HG03575 (cell line): ENCODE data around the gene RNF126.
A peak's percentile ranks its signal among the peaks of the same experiment; 100 is the strongest.

Experiments used
- ATAC-seq: cut with Tn5 transposase; IDR thresholded peaks from one replicate; pipeline ENCODE4 v1.9.1; 2021; ENCODE audit not compliant: unreplicated experiment, insufficient number of reproducible peaks, low FRiP score; ENCODE audit errors: extremely low read depth

RNF126 gene

DNA sequence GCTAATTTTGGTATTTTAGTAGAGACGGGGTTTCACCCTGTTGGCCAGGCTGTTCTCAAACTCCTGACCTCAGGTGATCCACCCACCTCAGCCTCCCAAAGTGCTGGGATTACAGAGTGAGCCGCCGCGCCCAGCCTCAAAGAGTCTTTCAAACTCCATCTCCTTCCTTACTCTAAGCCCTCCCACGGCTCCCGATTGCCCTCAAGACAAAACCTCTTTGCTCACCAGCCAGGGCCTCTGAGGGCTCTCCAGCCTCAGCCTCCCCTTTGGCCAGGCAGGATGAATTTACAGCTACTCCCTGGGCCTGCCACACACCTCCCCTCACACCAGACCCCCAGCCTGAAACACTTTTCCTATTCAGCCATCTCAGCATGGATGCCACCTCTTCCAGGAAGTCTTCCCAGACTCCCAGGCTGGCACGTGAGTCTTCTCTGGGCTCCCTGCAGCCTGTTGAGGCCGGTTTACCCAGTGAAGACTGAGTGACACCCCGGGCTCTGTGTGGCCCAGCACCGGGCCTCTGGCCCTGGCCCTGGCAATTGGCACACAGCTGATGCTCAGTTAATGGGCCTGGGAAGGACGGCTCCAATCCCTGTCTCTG is 24.7 kb upstream of the RNF126 start:
- ATAC-seq = no peak

DNA sequence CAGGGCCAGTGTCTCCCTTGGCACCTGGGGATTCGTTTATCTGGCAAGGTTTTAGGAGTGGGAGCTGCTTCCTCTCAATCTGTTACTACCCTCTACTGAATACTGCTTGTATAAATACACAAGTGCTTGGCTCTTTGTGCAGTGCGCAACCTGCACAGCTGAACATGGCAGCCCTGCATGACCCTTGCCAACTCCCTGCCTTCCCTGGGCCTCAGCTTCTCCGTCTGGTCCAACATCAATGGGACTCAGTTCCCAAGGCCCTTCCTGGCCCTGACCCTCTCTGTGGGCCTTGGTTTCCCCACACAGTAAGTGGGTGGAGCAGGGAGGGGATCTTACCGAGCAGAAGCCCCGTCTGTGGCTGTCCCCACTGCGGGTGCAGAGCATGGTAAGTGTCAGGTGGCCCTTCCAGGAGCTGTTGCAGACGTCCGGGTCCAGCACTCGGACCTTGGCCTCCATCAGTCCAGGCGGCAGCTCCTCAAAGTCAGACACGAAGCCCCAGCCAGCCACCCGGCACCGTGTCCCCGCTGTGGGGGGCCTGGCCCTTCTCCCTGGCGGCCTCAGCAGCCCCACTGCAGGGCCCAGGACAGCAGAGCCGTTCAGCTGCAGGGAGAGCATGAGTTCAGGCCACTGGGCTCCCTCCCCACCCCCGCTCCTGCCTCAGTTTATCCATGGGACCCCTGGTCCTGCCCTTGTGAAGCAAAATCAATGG is 23.7 kb upstream of the RNF126 start:
- no peak for ATAC-seq

DNA sequence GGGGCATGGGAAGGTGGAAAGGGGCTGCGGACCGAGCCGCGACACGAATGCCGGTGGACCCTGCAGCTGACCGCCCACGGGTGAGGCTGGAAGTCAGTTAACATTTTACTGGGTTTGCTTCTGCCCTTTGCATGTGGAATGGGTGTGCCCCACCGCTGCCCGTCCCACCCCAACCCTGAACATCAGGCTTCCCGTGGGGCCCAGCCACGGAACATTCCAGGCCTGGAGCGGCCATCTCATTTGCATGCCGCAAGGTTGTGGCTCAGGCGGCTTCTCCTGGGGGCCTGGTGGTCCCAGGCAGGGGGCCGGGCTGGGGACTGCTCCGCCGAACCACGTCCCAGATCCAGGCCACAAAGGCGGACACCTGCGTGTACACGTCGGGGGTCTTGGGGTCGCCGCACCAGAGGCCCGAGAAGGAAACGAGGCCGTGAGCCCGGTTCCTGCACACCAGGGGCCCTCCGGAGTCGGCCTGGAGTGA is 22.5 kb upstream of the RNF126 start:
- no peak for ATAC-seq

DNA sequence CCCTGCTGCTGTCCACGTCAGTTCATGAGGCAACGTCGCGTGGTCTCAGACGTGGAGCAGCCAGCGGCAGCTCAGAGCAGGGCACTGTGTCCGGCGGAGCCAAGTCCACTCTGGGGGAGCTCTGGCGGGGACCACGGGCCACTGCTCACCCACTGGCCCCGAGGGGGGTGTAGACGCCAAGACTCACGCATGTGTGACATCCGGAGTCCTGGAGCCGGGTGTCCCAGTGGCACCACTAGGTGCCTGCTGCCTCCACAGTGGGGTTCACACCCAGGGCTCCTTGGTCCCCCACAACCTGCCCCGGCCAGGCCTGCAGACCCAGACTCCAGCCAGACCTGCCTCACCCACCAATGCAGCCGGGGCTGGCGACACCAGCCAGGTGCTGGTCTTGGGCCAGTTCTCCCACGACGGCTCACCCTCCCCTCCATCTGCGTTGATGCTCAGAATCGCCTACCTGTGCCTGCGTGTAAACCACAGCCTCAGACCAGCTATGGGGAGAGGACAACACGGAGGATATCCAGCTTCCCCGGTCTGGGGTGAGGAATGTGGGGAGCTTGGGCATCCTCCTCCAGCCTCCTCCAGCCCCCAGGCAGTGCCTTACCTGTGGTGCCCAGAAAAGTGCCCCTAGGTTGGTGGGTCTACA is 19.8 kb upstream of the RNF126 start:
- ATAC-seq = no peak

DNA sequence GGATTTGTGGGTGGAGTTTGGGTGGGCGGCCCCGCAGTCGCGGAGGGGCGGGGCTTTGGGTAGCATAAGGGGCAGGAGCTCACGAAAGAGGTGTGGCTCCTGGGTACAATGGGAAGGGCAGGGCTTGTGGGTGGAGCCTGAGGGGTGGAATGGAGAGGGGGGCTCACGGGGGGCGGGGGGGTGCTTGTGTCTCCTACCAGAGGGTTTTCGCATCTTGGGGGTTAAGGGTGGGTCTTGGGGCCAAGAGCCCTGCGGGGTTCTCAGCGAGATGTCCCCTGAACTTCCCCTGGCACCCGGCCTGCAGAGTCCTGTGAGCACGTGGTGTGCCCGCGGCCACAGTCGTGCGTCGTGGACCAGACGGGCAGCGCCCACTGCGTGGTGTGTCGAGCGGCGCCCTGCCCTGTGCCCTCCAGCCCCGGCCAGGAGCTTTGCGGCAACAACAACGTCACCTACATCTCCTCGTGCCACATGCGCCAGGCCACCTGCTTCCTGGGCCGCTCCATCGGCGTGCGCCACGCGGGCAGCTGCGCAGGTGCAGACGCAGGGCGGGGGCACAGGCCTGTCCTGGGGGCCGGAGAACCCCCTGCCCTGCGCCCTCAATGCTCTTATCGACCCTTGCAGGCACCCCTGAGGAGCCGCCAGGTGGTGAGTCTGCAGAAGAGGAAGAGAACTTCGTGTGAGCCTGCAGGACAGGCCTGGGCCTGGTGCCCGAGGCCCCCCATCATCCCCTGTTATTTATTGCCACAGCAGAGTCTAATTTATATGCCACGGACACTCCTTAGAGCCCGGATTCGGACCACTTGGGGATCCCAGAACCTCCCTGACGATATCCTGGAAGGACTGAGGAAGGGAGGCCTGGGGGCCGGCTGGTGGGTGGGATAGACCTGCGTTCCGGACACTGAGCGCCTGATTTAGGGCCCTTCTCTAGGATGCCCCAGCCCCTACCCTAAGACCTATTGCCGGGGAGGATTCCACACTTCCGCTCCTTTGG is 18.3 kb upstream of the RNF126 start:
- no peak for ATAC-seq

DNA sequence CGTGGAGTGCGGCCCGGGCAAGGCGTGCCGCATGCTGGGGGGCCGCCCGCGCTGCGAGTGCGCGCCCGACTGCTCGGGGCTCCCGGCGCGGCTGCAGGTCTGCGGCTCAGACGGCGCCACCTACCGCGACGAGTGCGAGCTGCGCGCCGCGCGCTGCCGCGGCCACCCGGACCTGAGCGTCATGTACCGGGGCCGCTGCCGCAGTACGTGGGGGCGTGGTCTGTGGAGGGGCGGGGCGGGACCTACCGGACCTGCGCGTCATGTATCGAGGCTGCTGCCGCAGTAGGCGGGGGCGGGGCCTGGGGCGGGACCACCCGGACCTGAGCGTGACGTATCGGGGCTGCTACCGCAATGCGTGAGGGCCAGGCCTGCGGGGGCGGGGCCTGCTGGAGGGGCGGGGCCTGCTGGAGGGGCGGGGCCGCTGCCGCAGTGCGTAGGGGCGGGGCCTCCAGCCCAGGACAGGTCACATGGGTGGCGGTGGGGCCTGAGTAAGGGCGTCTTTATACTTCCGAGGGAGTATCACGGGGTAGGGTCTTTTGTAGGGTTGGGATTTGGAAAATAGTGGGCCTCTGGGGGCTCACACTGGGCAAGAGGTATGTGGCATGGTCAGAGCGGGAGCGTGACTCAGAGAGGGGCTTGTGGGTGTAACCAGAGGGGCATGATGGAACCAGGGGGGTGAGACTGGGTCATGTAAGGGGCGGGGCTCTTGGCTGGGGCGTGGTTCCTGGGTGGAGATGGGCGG is 17.4 kb upstream of the RNF126 start:
- peak; percentile 43 for ATAC-seq

DNA sequence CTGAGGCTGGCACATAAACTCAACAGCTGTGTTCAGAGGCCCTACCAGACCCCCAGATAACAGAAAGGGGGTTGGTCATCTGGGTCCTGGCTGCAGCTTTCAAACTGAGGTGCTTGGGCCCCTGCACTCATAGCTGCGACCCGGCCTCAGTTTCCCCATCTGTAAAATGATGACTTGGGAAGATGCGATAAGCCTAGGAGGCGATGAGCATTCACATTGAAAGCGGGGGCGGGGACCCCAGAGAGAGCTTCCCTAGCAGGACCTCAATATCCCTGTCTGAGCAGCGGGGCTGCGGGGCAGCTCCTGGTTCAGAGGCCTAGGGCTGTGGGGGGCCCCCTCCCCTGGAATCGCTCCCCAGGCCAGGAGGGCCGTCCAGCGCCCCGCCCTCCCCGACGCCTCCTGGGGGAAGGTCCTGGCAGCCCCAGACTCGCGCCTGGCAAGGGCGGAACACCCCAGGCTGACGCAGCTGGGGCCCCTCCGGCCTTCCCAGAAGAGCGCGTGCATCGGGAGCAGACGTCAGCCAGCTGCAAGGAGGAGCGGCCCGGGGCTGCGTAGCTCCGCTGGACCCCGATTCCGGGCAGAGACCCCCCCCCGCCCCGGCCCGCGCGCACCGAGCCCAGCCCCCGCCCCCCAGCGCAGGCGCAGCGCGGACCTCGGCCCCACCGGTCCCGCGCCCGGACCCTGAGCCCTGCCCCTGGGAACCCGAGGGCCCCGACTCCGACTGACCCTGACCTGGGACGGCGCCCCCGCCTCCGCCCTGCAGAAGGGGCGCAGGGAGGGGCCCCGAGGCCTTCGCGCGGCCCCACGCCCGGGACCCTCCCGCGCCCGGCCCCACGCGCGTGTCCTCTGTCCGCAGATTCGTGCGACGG is 16.6 kb upstream of the RNF126 start:
- ATAC-seq = no peak

DNA sequence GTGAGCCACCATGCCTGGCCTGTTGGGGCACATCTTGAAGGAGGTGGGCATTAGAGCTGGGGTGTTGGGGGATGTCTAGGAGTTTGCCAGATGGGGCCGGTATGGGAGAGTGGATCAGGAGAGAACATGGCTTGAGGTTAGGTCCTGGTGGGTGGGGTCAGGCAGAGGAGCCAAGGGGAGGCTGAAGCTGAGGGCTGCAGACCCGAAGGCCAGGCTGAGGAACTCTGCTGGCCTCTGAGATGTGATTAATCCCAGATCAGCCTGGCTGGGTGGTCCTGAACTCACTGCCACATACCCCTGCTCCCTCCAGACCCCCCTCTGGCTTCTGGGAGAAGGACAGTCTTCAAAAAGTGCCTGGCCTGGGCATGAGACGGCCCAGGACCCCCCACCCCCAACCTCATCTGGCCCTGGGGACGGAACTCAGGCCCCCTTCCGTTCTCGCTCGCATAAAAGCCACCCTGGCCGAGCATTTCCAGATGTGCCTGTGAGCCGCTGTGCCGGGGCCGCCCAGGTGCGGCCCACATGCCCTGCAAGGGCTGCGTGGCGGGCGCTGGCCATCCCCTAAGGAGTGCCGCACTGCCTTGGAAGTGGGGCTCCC is 15.9 kb upstream of the RNF126 start:
- no peak for ATAC-seq

DNA sequence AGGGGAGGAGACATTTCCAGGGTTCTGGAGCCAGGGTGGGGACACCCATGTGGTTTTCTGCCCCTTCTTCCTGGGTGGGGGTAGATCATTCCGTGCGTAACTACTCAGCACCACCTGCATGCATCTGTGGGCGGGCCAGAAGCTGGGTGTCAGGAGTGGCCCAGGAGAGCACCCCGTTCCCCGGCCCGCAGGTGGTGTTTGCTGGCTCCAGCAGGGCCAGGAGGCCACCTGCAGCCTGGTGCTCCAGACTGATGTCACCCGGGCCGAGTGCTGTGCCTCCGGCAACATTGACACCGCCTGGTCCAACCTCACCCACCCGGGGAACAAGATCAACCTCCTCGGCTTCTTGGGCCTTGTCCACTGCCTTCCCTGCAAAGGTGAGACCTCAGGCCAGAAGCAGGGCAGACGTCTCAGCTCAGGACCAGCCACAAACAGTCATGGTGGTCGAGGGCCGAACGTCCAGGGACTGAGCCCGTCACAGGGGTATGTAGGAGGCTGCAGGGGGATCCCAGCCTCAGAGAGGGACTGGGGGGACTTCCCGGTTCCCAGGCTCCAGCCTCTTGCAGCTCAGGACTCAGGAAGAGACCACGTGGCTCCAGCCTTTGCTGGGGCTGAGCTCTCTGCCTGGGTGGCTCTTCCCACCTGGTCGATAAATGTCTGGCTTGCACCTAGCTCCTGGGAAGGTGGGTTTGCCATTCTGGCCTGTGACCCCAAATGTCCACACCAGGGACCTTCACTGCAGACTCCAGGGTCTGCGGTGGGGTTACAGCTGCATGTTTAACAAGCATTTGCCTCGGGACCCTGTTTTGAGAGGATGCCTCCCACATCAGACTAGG is 14.8 kb upstream of the RNF126 start:
- ATAC-seq = no peak

DNA sequence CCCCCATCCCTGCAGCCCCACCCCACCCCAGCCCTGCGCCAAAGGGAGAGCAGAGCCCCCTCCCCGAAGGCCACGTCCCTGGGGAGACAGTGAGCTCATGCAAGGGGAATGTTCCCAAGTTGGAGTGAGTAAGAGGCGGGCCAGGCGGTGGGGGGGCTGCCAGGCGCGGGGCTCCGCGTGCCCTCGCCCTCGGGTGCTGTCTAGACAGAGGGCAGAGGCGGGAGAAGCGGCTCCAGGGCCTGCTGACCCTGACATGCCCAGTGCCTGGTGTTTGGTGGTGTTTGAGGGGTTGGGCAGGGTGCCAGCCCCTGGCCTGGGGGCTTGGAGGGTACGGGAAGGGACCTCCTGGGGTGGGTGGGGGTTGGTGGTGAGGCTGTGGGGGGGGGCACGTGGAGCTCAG is 14.2 kb upstream of the RNF126 start:
- no peak for ATAC-seq

DNA sequence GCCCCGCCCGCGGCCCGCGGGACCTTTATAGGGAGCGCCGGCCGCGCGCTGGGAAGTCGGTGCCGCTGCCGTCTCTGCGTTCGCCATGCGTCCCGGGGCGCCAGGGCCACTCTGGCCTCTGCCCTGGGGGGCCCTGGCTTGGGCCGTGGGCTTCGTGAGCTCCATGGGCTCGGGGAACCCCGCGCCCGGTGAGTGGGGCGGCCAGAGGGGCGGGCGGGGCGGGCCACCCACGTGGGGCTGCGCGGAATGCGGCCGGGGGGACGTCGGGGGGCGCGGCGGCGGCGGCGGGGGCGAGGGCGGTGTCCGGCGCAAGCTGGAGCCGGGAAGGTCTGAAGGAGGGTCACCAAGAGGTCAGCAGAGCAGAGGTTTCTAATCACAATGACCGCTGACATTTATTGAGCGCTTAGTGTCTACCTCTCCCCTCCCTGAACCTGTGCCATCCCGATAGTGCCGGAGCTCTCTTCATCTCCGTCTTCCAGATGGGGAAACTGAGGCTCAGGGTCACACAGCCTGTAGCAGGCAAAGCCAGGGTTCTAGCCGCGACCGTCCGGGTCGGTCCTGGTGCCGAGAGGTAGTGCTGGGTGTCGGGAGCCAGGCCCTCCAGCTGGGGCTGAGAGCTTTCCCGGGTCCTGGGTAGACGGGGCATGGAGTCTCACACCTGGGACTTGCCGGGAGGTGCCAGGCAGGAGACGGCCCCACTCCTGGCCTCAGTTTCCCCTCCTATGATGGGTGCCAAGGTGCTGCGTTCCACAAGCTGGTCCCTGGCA is 13.5 kb upstream of the RNF126 start, which contains the start of gene FSTL3:
FSTL3 (plus strand) TSS at position 54 of the 767 bp plus-strand sequence; CDS start at position 86, 32 bp downstream.
- ATAC-seq = no peak

DNA sequence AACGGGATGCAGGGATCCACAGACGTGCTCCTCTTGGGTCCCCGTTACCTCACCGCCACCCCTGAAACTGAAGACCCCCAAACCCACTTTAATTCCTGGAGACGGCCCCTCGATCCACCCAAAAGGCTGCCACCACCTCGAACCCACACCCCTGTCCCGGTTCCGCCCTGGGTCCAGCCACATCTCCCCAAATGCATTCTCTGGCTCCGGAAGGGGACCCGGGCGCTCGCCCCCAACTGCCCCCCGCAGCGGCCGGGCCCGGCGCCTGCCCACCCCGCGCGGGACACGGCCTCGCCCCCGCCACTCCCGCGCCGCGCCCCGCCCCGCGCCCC is 13.0 kb upstream of the RNF126 start:
- no peak for ATAC-seq

DNA sequence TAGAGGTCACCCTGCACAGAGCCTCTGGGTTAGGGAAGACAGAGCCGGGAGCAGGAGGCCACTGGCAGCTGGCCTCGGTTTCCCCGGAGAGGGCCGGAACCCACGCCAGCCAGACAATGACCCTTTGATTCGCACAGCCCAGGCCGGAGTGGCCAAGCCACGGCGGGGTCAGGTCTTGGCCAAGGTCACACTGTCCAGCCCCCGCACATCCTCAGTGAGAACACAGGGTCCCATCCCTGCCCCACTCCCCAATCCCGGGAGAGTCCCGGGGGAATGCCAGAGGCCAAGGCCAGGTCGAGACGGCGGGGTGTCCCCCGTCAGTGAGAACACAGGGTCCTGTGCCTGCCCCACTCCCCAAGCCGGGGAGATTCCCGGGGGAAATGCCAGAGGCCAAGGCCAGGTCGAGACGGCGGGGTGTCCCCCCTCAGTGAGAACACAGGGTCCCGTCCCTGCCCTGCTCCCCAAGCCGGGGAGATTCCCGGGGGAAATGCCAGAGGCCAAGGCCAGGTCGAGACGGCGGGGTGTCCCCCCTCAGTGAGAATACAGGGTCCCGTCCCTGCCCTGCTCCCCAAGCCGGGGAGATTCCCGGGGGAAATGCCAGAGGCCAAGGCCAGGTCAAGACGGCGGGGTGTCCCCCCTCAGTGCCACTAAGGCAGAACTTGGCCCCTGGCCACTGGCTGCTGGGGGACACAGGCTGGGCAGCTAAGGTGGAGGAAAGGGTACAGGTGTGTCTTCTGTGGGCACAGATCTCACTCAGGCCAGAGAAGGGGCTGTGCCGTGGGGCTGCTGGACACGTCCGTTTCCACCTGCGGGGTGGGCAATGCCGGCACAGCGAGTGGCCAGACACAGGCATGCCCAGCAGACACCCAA is 11.5 kb upstream of the RNF126 start:
- ATAC-seq = no peak

DNA sequence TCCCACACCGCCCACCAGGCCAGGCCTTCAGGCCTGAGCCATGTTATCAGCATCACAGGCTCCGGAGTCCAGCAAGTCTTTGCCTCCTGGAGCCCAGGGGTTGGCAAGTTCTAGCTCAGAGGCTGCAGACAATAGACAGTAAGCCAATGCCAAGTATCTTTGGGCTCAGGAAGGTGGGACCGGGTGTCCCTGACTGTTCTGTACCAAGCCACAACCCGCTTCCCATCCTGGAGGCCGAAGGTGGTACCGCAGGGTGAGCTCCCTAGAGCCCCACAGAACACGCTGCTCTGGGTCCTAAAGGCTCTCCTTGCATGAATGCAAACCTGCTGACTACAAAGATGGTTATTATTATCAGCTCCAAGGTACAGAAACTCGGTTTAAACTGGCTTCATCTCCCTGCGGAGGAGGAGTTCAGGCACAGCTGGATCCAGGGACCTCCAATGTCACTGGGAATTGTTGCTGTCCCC is 7.6 kb upstream of the RNF126 start:
- ATAC-seq = no peak
